ENCODE results near the gene ST6GAL1. TPM values are rescaled to one million over a fixed set of nuclear protein-coding genes. Genes with fewer than 3 reads are reported as not detected.
"Not testable (repeated sequence)": the region's sequence is repeated elsewhere in the genome, so short reads cannot be mapped to it uniquely, and the experiment has no call there.

Gene ST6GAL1
- total RNA-seq, 1 donor from 2014 or later = 32.5 TPM

GRCh38 chr3:186940967-186941366, 10.6 kb downstream of the ST6GAL1 start:
- no peak for DNase-seq (ENCODE audit: low read depth in 2 of 2)

DNA sequence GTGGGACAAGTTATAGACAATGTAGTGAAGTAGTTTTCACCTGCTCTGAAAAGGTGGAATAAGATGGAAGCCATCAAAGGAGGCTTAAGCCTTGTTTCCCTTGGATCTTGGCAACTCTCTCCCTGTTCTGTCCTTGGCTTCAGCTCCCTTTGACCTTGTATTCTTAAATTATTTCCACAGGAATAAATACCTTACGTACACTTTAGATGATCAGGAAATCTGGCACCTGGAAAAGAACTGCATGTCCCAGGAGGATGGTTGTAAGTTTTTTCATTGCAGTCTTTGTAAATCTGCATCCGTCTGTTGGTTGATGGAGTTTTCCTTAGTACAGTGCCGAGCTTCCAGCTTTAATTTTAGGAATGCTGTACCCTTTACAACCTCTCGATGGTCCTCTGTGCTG, 11.8 kb downstream of the ST6GAL1 start:
- DNase-seq (ENCODE audit: low read depth in 2 of 2) = no peak

DNA sequence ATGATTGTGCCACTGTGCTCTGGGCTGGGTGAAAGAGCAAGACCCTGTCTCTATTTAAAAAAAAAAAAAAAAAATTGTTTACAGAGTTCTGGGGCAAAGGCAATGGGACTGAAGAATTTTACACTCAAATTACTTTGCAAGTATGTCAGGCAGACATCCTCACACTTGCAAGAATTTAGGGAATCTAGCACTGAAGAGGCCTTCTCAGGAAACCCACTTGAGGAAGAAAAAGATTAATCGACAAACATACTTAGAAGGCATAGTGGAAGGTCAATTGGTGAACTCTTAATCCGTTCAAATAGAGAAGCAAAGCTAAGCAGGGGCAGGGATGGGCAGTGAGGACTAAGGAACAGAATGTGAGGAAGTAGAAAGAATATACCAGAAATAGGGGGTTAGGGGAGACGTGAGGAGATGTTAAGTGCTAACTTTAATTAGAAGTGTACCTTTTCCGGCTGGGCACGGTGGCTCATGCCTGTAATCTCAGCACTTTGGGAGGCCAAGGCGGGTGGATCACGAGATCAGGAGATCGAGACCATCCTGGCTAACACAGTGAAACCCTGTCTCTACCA, 15.0 kb downstream of the ST6GAL1 start:
- no peak for DNase-seq (ENCODE audit: low read depth in 2 of 2)

- DNase-seq (ENCODE audit: low read depth in 2 of 2) = no peak
Measured at GRCh38 chr3:186946756-186947375, 16.5 kb downstream of the ST6GAL1 start.

GRCh38 chr3:186949281-186949982, 19.1 kb downstream of the ST6GAL1 start:
- no peak for DNase-seq (ENCODE audit: low read depth in 2 of 2)

- no peak for DNase-seq (ENCODE audit: low read depth in 2 of 2)
Measured at GRCh38 chr3:186950402-186951093, 20.2 kb downstream of the ST6GAL1 start.

DNA sequence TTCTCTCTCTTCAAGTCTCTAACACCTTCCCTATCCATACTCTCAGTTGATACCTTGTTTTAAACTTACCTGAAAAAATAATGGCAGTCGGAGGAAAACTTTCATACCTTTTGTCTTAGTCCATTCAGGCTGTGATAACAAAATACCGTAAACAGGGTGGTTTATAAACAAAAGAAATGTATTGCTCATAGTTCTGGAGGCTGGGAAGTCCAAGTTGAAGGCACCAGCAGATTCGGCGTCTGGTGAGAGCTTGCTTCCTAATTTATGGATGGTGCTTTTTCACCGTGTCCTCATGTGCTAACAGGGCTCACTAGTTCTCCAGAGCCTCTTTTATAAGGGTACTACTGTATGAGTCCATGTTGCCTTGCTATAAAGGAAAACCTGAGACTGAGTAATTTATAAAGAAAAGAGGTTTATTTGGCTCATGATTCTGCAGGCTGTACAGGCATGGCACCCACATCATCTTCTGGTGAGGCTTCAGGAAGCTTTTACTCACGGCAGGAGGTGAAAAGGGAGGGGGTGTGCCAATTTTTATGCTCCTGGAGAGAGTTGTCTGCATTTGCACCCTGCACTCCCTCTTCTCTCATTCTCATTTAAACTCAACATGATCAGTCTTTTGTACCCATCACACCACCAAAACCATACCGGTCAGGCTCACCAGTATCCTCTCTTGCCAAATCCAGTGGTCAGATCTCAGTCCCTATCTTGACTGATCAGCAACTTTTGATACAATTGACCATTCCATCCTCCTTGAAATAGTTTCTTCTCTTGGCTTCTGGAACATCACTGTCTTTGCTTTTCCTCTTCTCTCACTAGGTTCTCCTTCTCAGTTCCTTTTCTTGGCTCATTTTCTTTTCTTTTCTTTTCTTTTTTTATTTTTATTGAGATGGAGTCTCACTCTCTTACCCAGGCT, 21.6 kb downstream of the ST6GAL1 start:
- no peak for DNase-seq (ENCODE audit: low read depth in 2 of 2)

DNA sequence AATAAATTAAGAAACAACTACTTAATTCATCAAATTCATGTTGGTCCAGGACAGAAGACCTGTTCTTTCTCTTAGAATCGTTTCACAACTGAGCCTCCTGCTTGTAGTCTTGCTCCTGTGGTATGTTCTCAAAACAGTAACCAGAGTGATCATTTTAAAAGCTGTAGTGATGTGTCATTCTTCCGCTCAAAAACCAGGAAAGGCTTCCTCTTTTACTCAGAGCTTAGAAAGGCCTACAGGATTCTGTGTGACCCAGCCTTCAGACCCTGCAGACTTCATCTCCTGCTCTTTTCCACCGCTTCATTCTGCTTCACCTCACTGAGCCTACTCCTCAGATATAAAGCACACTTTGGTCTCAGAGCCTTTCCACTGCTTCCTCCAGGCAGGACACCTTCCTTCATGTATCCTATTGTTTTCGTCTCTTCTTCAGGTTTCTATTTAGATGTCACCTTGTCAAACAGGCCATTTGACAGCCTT, 22.7 kb downstream of the ST6GAL1 start:
- DNase-seq (ENCODE audit: low read depth in 2 of 2) = peak; percentile 37 to 83

GRCh38 chr3:186953992-186954699, 23.8 kb downstream of the ST6GAL1 start:
- DNase-seq (ENCODE audit: low read depth in 2 of 2) = not testable (repeated sequence)

- DNase-seq (ENCODE audit: low read depth in 2 of 2) = no peak
Measured at GRCh38 chr3:186955898-186956696, 25.8 kb downstream of the ST6GAL1 start.

GRCh38 chr3:186959029-186959624, 28.8 kb downstream of the ST6GAL1 start:
- DNase-seq (ENCODE audit: low read depth in 2 of 2) = no peak

GRCh38 chr3:186960347-186960746, 30.0 kb downstream of the ST6GAL1 start:
- no peak for DNase-seq (ENCODE audit: low read depth in 2 of 2)

DNA sequence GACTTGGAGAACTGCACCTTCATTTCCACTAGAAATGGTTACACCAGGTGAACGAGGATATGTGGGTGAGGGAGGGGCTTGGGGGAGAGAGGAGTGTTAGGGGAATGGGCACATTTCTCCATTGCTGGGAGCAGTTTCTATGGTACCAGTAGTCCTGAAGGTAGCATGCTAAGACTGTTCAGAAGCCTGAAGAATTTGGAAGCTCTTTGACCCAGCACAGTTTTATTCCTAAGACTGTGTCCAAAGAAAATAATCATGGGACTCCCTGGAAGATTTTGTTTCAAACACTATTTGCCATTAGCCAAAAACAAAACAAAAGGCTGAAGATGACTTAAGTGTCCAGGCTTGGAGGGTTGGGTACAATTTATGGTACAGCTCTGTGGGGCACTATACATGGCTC, 32.1 kb downstream of the ST6GAL1 start:
- DNase-seq (ENCODE audit: low read depth in 2 of 2) = no peak

GRCh38 chr3:186963636-186964035, 33.3 kb downstream of the ST6GAL1 start:
- DNase-seq (ENCODE audit: low read depth in 2 of 2) = no peak

- no peak for DNase-seq (ENCODE audit: low read depth in 2 of 2)
Measured at GRCh38 chr3:186964071-186964470, 33.7 kb downstream of the ST6GAL1 start.

- no peak for DNase-seq (ENCODE audit: low read depth in 2 of 2)
Measured at GRCh38 chr3:186964616-186965015, 34.3 kb downstream of the ST6GAL1 start.

DNA sequence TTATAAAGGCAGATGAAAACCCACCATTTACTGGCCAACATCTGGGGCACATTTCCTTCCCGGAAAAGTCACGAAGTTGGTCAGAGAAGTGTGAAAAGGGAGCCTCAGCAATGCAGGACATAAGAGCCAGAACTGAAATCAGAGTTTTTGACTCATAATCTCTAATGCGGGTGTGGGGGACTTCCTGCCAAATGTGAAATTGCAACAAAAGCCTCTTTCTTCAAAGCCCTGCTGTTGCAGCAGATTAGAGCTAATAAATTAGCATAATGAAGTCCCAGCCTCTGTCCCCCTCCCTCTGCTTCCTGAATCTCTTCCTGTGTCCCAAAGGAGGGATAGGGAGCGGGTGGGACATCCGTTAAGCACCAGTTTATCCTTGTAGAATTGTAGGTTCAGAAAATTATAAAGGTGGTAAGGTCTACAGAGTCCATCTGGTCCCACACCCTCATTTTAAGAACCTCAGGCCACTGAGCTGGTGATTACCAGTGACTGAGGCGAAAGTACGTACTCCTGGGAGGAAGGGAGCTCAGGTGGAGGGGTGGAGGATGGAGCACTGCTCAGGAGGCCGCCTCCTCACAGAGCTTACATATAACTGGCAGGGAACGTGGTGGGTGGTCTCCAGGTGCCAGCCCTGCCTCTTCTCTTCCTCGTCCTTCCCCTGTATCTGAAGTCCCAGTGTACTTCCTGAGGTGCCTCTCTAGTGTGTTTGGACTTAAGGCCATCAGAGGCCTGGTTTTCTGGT, 35.0 kb downstream of the ST6GAL1 start:
- no peak for DNase-seq (ENCODE audit: low read depth in 2 of 2)

DNA sequence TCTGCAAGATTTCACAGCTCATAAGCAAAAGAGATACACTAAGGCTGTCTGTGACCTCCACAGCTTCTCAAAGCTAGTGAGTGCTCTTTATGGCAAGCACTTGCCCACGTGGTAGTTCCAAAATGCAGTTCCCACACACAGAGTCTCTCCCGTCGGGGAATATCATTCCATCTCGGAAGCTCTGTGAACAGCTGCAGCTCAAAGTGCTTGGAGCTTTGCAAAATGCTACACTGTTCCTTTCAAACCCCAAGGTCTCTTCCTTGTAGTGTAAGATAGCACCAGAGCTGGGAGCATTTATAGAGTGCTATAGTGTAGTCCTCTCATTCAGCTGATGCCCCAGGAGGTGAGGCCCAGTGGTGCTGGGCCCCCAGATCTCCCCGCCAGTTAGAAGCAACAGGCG, 36.1 kb downstream of the ST6GAL1 start:
- no peak for DNase-seq (ENCODE audit: low read depth in 2 of 2)

DNA sequence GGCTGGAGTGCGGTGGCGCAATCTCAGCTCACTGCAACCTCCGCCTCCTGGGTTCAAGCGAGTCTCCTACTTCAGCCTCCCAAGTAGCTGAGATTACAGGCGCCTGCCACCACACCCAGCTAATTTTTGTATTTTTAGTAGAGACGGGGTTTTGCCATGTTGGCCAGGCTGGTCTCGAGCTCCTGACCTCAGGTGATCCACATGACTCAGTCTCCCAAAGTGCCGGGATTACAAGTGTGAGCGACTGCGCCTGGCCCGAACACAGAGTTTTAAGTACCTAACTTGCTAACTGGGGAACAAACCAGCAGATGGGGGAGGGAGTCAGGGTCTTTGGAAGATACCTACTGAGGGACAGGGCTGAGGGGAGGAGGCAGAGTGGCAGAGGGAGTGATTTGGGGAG, 36.9 kb downstream of the ST6GAL1 start:
- DNase-seq (ENCODE audit: low read depth in 2 of 2) = not testable (repeated sequence)

All from dermis microvascular lymphatic vessel endothelial cell (primary cell).